Effector memory CD8-positive, alpha-beta T cell (primary cell): ENCODE measurements around the gene SEC11A.
A peak's percentile ranks its signal among the peaks of the same experiment; 100 is the strongest.
"Not testable (repeated sequence)": the region's sequence is repeated elsewhere in the genome, so short reads cannot be mapped to it uniquely, and the experiment has no call there.

Experiments
- ATAC-seq: fragments of 150-1000 bp; cut with Tn5 transposase; replicated peaks from 2 replicates; pipeline ENCODE4 v1.10.0; 2021; ENCODE audit warnings: mild to moderate bottlenecking, moderate library complexity
- DNase-seq, 3 experiments: peaks; one replicate each; pipeline ENCODE4 v3.0.0; 2021
- H3K27ac Mint-ChIP-seq, 2 donors: one replicate each; pipeline ENCODE4 v1.8.0; 2022; ENCODE audit warnings: mild to moderate bottlenecking in 2 of 2, mixed read lengths in 2 of 2, moderate library complexity in 2 of 2
- H3K27me3 Mint-ChIP-seq, 2 donors: one replicate each; pipeline ENCODE4 v1.8.0; 2022; ENCODE audit warnings: mixed read lengths in 2 of 2
- H3K36me3 Mint-ChIP-seq: one replicate; pipeline ENCODE4 v1.8.0; 2022; ENCODE audit warnings: mild to moderate bottlenecking, moderate library complexity, mixed read lengths; ENCODE audit not compliant: insufficient read depth
- H3K4me1 Mint-ChIP-seq, 2 donors: one replicate each; pipeline ENCODE4 v1.8.0; 2022; ENCODE audit warnings: low read depth in 2 of 2, mixed read lengths in 2 of 2
- H3K4me3 Mint-ChIP-seq, 2 donors: one replicate each; pipeline ENCODE4 v1.8.0; 2022; ENCODE audit warnings: mild to moderate bottlenecking in 2 of 2, mixed read lengths in 2 of 2, moderate library complexity in 2 of 2
- H3K9me3 Mint-ChIP-seq, 2 donors: one replicate each; pipeline ENCODE4 v1.8.0; 2022; ENCODE audit warnings: mixed read lengths in 2 of 2

The SEC11A gene

GRCh38 chr15:84656972-84657371, 59.0 kb downstream of the SEC11A start:
- peaks cover 27 to 35% of the 10 kb centered on the region in 2 donors for H3K4me1 Mint-ChIP-seq
- H3K4me3 Mint-ChIP-seq, result peak overlapping the region; percentile 77 to 84
- no peaks in the 10 kb centered on the region for H3K9me3 Mint-ChIP-seq
- no peak overlapping the region for H3K27ac Mint-ChIP-seq
- no peaks in the 10 kb centered on the region for H3K27me3 Mint-ChIP-seq
- DNase-seq (no peak), ATAC-seq (no peak)
- H3K36me3 Mint-ChIP-seq, result peaks cover 34% of the 10 kb centered on the region

GRCh38 chr15:84654689-84655453, 61.1 kb downstream of the SEC11A start:
- H3K9me3 Mint-ChIP-seq, result no peaks in the 10 kb centered on the region
- peaks cover 26 to 38% of the 10 kb centered on the region in 2 donors for H3K4me1 Mint-ChIP-seq

GRCh38 chr15:84653910-84654688, 61.8 kb downstream of the SEC11A start, which contains the start of gene WDR73:
TSS of gene WDR73 (minus strand) at chr15:84654283. CDS start at chr15:84654274, 9 bp downstream.
- H3K36me3 Mint-ChIP-seq, result peaks cover 49% of the 10 kb centered on the region
- peak within 1 kb of the TSS; percentile 96 to 98 for H3K27ac Mint-ChIP-seq
- H3K9me3 Mint-ChIP-seq, result no peaks in the 10 kb centered on the region
- H3K27me3 Mint-ChIP-seq, result no peaks in the 10 kb centered on the region
- peaks cover 20 to 37% of the 10 kb centered on the region in 2 donors for H3K4me1 Mint-ChIP-seq
- ATAC-seq (peak; percentile 75), DNase-seq (peak; percentile 97 to 98 (median 98))
- H3K4me3 Mint-ChIP-seq, result peak within 1 kb of the TSS; percentile 91 to 94

More at GRCh38 chr15:84654689-84655453, 61.1 kb downstream of the SEC11A start:
- ATAC-seq (peak; percentile 40), DNase-seq (peak; percentile 60 to 68 (median 62))
- no peaks in the 10 kb centered on the region for H3K27me3 Mint-ChIP-seq
- H3K4me3 Mint-ChIP-seq, result peak overlapping the region; percentile 91 to 94
- peak overlapping the region; percentile 96 to 98 for H3K27ac Mint-ChIP-seq
- H3K36me3 Mint-ChIP-seq, result peaks cover 43% of the 10 kb centered on the region

DNA sequence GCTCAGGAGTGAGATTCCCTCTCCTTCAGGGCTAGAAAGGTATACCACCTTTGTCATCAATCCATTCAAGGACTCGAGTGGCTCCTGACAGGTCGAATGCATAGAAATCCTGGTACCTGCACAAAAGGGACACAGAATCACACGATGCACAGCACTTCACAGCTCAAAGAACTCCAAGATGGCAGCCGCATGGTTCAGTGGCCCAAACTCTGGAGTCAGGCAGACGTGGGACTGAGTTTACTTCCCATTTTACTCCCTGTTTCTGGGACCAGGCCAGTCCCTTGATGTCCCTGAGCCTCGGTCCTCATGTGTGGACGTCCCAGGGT, 62.4 kb downstream of the SEC11A start:
- no peaks in the 10 kb centered on the region for H3K9me3 Mint-ChIP-seq
- no peak for ATAC-seq
- H3K4me1 Mint-ChIP-seq, result peaks cover 24 to 36% of the 10 kb centered on the region in 2 donors
- peak overlapping the region; percentile 91 to 94 for H3K4me3 Mint-ChIP-seq
- H3K27ac Mint-ChIP-seq, result peak overlapping the region; percentile 96 to 98
- no peaks in the 10 kb centered on the region for H3K27me3 Mint-ChIP-seq
- H3K36me3 Mint-ChIP-seq, result peaks cover 50% of the 10 kb centered on the region
- DNase-seq, result no peak

DNA sequence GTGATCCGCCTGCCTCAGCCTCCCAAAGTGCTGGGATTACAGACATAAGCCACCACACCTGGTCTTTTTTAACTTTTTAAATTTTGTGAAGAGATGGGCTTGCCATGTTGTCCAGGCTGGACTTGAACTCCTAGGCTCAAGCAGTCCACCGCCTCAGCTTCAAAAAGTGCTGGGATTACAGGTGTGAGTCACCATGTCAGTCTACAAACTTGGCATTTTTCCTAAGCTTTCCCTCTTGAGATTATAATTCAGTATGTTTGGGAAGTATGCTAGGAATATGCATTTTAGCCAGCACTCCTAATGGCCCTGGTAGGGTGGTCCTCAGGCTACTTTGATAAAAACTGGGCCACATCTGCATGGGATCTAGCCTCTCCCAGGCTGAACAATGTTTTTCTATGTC, 66.2 kb downstream of the SEC11A start:
- Mint-ChIP-seq H3K27me3 (no peaks in the 10 kb centered on the region), H3K4me1 (peaks cover 21 to 26% of the 10 kb centered on the region in 2 donors), H3K9me3 (no peaks in the 10 kb centered on the region), H3K36me3 (peaks cover 77% of the 10 kb centered on the region), H3K27ac (peak overlapping the region; percentile 41 to 65), H3K4me3 (no peak overlapping the region)
- ATAC-seq (no peak), DNase-seq (no peak)

DNA sequence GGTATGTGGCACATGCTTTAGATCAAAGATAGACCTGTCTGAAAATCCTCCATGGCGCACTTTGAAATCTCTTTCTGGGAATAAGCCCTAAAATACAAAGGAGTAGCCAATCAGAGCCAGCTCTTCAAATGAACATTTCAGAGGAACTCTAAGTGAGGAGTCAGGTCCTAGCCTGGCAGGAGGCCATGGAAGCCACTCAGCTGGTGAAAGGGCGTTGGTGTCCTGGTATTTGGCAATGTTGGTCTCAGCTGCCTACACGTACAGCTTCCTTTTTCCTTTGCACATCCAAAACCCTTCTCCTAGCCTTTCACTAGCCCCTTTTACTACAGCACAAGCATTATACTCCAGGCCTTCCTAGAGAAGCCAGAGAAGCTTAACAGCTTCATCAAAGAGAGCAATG, 67.4 kb downstream of the SEC11A start:
- ATAC-seq (no peak), DNase-seq (no peak)
- Mint-ChIP-seq H3K9me3 (no peaks in the 10 kb centered on the region), H3K36me3 (peaks cover 81% of the 10 kb centered on the region), H3K27ac (peak overlapping the region; percentile 67 to 73), H3K27me3 (no peaks in the 10 kb centered on the region), H3K4me1 (peaks cover 16 to 22% of the 10 kb centered on the region in 2 donors), H3K4me3 (no peak overlapping the region)

GRCh38 chr15:84647726-84648125, 68.2 kb downstream of the SEC11A start:
- no peaks in the 10 kb centered on the region for H3K9me3 Mint-ChIP-seq

GRCh38 chr15:84645997-84646396, 69.9 kb downstream of the SEC11A start:
- no peak overlapping the region for H3K4me3 Mint-ChIP-seq
- H3K4me1 Mint-ChIP-seq, result peaks cover 6 to 16% of the 10 kb centered on the region in 2 donors
- no peaks in the 10 kb centered on the region for H3K27me3 Mint-ChIP-seq
- no peaks in the 10 kb centered on the region for H3K9me3 Mint-ChIP-seq
- peak overlapping the region; percentile 44 to 68 for H3K27ac Mint-ChIP-seq
- no peak for ATAC-seq
- peaks cover 83% of the 10 kb centered on the region for H3K36me3 Mint-ChIP-seq
- DNase-seq, result no peak

More at GRCh38 chr15:84647726-84648125, 68.2 kb downstream of the SEC11A start:
- DNase-seq, result no peak
- peak overlapping the region; percentile 67 to 73 for H3K27ac Mint-ChIP-seq
- no peak for ATAC-seq
- no peaks in the 10 kb centered on the region for H3K27me3 Mint-ChIP-seq
- no peak overlapping the region for H3K4me3 Mint-ChIP-seq
- peaks cover 80% of the 10 kb centered on the region for H3K36me3 Mint-ChIP-seq
- H3K4me1 Mint-ChIP-seq, result peaks cover 13 to 22% of the 10 kb centered on the region in 2 donors

GRCh38 chr15:84645496-84645895, 70.4 kb downstream of the SEC11A start:
- Mint-ChIP-seq H3K27me3 (no peaks in the 10 kb centered on the region), H3K36me3 (peaks cover 86% of the 10 kb centered on the region), H3K9me3 (no peaks in the 10 kb centered on the region), H3K4me1 (peaks cover 6 to 16% of the 10 kb centered on the region in 2 donors), H3K27ac (peak overlapping the region; percentile 44 to 68), H3K4me3 (no peak overlapping the region)
- no peak for DNase-seq
- ATAC-seq, result no peak

DNA sequence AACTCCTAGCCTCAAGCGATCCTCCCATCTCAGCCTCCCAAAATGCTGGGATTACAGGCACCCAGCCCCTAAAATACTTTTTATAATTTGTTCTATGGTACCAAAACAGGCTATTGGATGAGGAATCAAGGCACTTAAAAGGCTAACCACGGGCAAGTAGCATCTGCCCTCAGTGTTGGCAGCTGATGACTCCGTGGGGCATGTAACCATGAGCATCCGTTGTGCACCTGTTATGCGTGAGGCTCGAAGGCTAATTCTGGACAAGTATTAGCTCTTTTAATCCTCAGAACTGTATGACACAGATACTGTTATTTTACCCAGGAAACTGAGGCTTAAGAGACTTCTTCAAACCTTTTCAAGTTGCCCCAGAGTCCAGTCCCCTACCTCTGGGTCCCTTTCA, 72.1 kb downstream of the SEC11A start:
- H3K4me3 Mint-ChIP-seq, result no peak overlapping the region
- ATAC-seq (no peak), DNase-seq (no peak)
- peaks cover 90% of the 10 kb centered on the region for H3K36me3 Mint-ChIP-seq
- no peak overlapping the region for H3K27ac Mint-ChIP-seq
- H3K9me3 Mint-ChIP-seq, result no peaks in the 10 kb centered on the region
- peaks cover 2 to 11% of the 10 kb centered on the region in 2 donors for H3K4me1 Mint-ChIP-seq
- no peaks in the 10 kb centered on the region for H3K27me3 Mint-ChIP-seq

GRCh38 chr15:84642640-84643039, 73.3 kb downstream of the SEC11A start:
- not testable (repeated sequence) for H3K9me3 Mint-ChIP-seq, H3K27ac Mint-ChIP-seq, H3K4me3 Mint-ChIP-seq, DNase-seq, ATAC-seq, H3K27me3 Mint-ChIP-seq, H3K4me1 Mint-ChIP-seq
- H3K36me3 Mint-ChIP-seq, result peaks cover 90% of the 10 kb centered on the region

DNA sequence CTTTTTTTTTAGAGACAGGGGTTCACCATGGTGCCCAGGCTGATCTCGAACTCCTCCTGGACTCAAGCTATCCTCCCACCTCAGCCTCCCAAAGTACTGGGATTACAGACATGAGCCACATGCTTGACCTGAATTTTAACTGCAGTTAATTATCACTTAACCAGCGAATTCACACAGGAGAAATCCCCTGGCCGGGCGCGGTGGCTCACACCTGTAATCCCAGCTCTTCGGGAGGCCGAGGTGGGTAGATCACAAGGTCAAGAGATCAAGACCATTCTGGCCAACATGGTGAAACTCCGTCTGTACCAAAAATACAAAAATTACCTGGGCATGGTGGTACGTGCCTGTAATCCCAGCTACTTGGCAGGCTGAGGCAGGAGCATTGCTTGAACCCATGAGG, 74.1 kb downstream of the SEC11A start:
- H3K9me3 Mint-ChIP-seq, H3K4me1 Mint-ChIP-seq, H3K4me3 Mint-ChIP-seq, H3K27ac Mint-ChIP-seq, H3K27me3 Mint-ChIP-seq, DNase-seq, ATAC-seq: not testable (repeated sequence)
- H3K36me3 Mint-ChIP-seq, result peaks cover 90% of the 10 kb centered on the region

GRCh38 chr15:84638103-84638502, 77.8 kb downstream of the SEC11A start:
- H3K27ac Mint-ChIP-seq, result peak overlapping the region; percentile 51 to 75
- DNase-seq, result no peak
- no peaks in the 10 kb centered on the region for H3K27me3 Mint-ChIP-seq
- no peak for ATAC-seq
- no peak overlapping the region for H3K4me3 Mint-ChIP-seq
- H3K36me3 Mint-ChIP-seq, result peaks cover 77% of the 10 kb centered on the region
- no peaks in the 10 kb centered on the region for H3K9me3 Mint-ChIP-seq
- H3K4me1 Mint-ChIP-seq, result peaks cover 16 to 27% of the 10 kb centered on the region in 2 donors
